HCT116 (cell line): ENCODE results near the gene TOPBP1. TPM values are rescaled to one million over a fixed set of nuclear protein-coding genes. Genes with fewer than 3 reads are reported as not detected.

ENCODE experiments used
- ATAC-seq: fragments of 200-7000 bp; cut with Tn5 transposase; 2 replicates; pipeline ENCODE4 v1.9.1; 2020; ENCODE audit warnings: mild to moderate bottlenecking, moderate library complexity
- BruUV-seq: library from RNA; stranded (reverse); fragments of 400-500 nt; replicated peaks from 2 replicates; lab custom pipeline; 2021; lab: Mats Ljungman, UMichigan
- CTCF ChIA-PET: fragments of 300-600 bp; sonication (Branson Sonifier 250); formaldehyde crosslinking; loops from one replicate; lab custom pipeline; 2021; ENCODE audit warnings: antibody characterized with exemption; lab: Charles Lee
- POLR2A ChIA-PET: fragments of 300-600, 350-600 bp; sonication (Branson Sonifier 250); formaldehyde crosslinking; loops from one replicate; lab custom pipeline; 2021; ENCODE audit warnings: antibody characterized with exemption; lab: Charles Lee
- RAD21 ChIA-PET, 2 experiments: fragments of 300-600 bp; sonication (Branson Sonifier 250); formaldehyde crosslinking; loops; one replicate each; lab custom pipeline; 2023; ENCODE audit warnings: low total read pairs in 2 of 2; ENCODE audit not compliant: uncharacterized antibody in 2 of 2, unreplicated experiment in 2 of 2, low non-redundant PET in 1 of 2; lab: Charles Lee
- DNase-seq: peaks from one replicate; pipeline ENCODE4 v3.0.0-alpha.2; 2010; ENCODE audit warnings: low read depth, low spot score
- H2AFZ ChIP-seq: fragments of 200-600 bp; shearing (Covaris generic), sonication (generic); 2 replicates; pipeline ENCODE4 v1.6.1; 2017; ENCODE audit warnings: low read depth, mixed run types, mixed read lengths, antibody characterized with exemption, low read length; ENCODE audit not compliant: poor library complexity, severe bottlenecking
- H3K27ac ChIP-seq: 2 replicates; pipeline ENCODE4 v1.5.1; 2012; ENCODE audit warnings: low read depth, low read length
- H3K27me3 ChIP-seq: fragments of 200-600 bp; sonication (generic); 2 replicates; pipeline ENCODE4 v1.6.1; 2016; ENCODE audit warnings: mixed run types, low read length, mixed read lengths; ENCODE audit not compliant: insufficient read depth
- H3K36me3 ChIP-seq, 2 experiments: fragments of 200-500 bp in 1 of 2; fragments of 200-600 bp in 1 of 2; sonication (Bioruptor generic) in 1 of 2; sonication (generic) in 1 of 2; 2 replicates each; pipeline versions ENCODE4 v1.5.1 to v1.6.1; 2014 to 2016; ENCODE audit warnings: low read length in 2 of 2, inconsistent platforms in 1 of 2, mixed read lengths in 1 of 2, mixed run types in 1 of 2; ENCODE audit not compliant: insufficient read depth in 2 of 2, control insufficient read depth in 1 of 2
- H3K4me1 ChIP-seq, 2 experiments: fragments of 200-600 bp in 1 of 2; sonication (generic) in 1 of 2; 2 replicates each; pipeline versions ENCODE4 v1.5.1 to v1.6.1; 2012 to 2017; ENCODE audit warnings: low read length in 2 of 2, inconsistent platforms in 1 of 2, mild to moderate bottlenecking in 1 of 2, mixed read lengths in 1 of 2, mixed run types in 1 of 2, moderate library complexity in 1 of 2; ENCODE audit not compliant: insufficient read depth in 2 of 2, control insufficient read depth in 1 of 2
- H3K4me2 ChIP-seq: fragments of 200-600 bp; sonication (generic); 2 replicates; pipeline ENCODE4 v1.6.1; 2017; ENCODE audit warnings: mixed run types, low read length, mixed read lengths
- H3K4me3 ChIP-seq, 2 experiments: fragments of 200-600 bp in 1 of 2; sonication (generic) in 1 of 2; replicated peaks in 1 of 2; 2 replicates each; pipeline ENCODE4 v1.5.1; 2011 to 2016; ENCODE audit warnings: low read length in 2 of 2, control low read depth in 1 of 2, low read depth in 1 of 2, mild to moderate bottlenecking in 1 of 2, mixed read lengths in 1 of 2, mixed run types in 1 of 2
- H3K79me2 ChIP-seq: fragments of 200-600 bp; sonication (generic); 2 replicates; pipeline ENCODE4 v1.6.1; 2017; ENCODE audit warnings: mild to moderate bottlenecking, mixed run types, low read length, moderate library complexity, mixed read lengths; ENCODE audit not compliant: insufficient read depth
- H3K9ac ChIP-seq: fragments of 200-600 bp; sonication (generic); 2 replicates; pipeline ENCODE4 v1.6.1; 2016; ENCODE audit warnings: low read length, mixed read lengths
- H3K9me2 ChIP-seq: fragments of 200-600 bp; sonication (generic), shearing (Covaris generic); 2 replicates; pipeline ENCODE4 v1.6.1; 2017; ENCODE audit warnings: mixed run types, mild to moderate bottlenecking, moderate library complexity; ENCODE audit not compliant: insufficient read depth
- H3K9me3 ChIP-seq, 2 experiments: fragments of 200-500 bp in 1 of 2; fragments of 200-600 bp in 1 of 2; sonication (Bioruptor generic) in 1 of 2; sonication (generic) in 1 of 2; 2 replicates each; pipeline ENCODE4 v1.6.1; 2014 to 2017; ENCODE audit warnings: low read length in 2 of 2, mixed read lengths in 2 of 2, inconsistent platforms in 1 of 2, low read depth in 1 of 2, mild to moderate bottlenecking in 1 of 2, mixed run types in 1 of 2, moderate library complexity in 1 of 2; ENCODE audit not compliant: control insufficient read depth in 1 of 2, insufficient read depth in 1 of 2
- H4K20me1 ChIP-seq: fragments of 200-600 bp; sonication (generic), shearing (Covaris generic); 2 replicates; pipeline ENCODE4 v1.6.1; 2017; ENCODE audit warnings: mixed run types, mild to moderate bottlenecking, moderate library complexity; ENCODE audit not compliant: insufficient read depth
- CEBPB ChIP-seq: IDR thresholded peaks from 2 replicates; pipeline ENCODE4 v1.6.1; 2012; ENCODE audit warnings: low read depth
- EGR1 ChIP-seq: IDR thresholded peaks from 2 replicates; pipeline ENCODE4 v1.6.1; 2012; ENCODE audit warnings: low read depth
- EZH2 ChIP-seq: fragments of 200-600 bp; sonication (generic); IDR thresholded peaks from 2 replicates; pipeline ENCODE4 v1.6.1; 2017; ENCODE audit warnings: antibody characterized with exemption, mixed run types
- EZH2phosphoT487 ChIP-seq: fragments of 200-600 bp; IDR thresholded peaks from 2 replicates; pipeline ENCODE4 v1.6.1; 2018; ENCODE audit warnings: antibody characterized with exemption, borderline replicate concordance
- JUND ChIP-seq: IDR thresholded peaks from 2 replicates; pipeline ENCODE4 v1.6.1; 2012
- POLR2A ChIP-seq: IDR thresholded peaks from 2 replicates; pipeline ENCODE4 v1.7.0; 2011; ENCODE audit warnings: borderline replicate concordance; ENCODE audit not compliant: insufficient read depth, insufficient read length; ENCODE audit errors: extremely low read depth
- POLR2AphosphoS5 ChIP-seq: IDR thresholded peaks from 2 replicates; pipeline ENCODE4 v1.6.1; 2011; ENCODE audit warnings: mild to moderate bottlenecking, low read depth, low read length, moderate library complexity
- RAD21 ChIP-seq: IDR thresholded peaks from 2 replicates; pipeline ENCODE4 v1.6.1; 2012; ENCODE audit warnings: low read depth, mild to moderate bottlenecking
- REST ChIP-seq: IDR thresholded peaks from 2 replicates; pipeline ENCODE4 v1.6.1; 2012; ENCODE audit warnings: low read depth
- SP1 ChIP-seq: IDR thresholded peaks from 2 replicates; pipeline ENCODE4 v1.6.1; 2012; ENCODE audit warnings: low read depth
- SRF ChIP-seq: IDR thresholded peaks from 2 replicates; pipeline ENCODE4 v1.6.1; 2012; ENCODE audit warnings: low read depth
- YY1 ChIP-seq: IDR thresholded peaks from 2 replicates; pipeline ENCODE4 v1.6.1; 2011; ENCODE audit warnings: low read length, low read depth, moderate library complexity, mild to moderate bottlenecking; ENCODE audit not compliant: insufficient replicate concordance; ENCODE audit errors: extremely low read depth
- ZFX ChIP-seq: fragments of 450-650 bp; IDR thresholded peaks from 2 replicates; pipeline ENCODE4 v1.6.1; 2017
- intact Hi-C: fragments of 100-400 bp; cut with micrococcal nuclease; formaldehyde crosslinking; loops from 2 replicates; pipeline ENCODE4 v1.10.0; 2022
- total RNA-seq: library from RNA; stranded (reverse); gene quantifications from one replicate; pipeline ENCODE4 v1.2.1, GENCODE V29; 2021; ENCODE audit not compliant: unreplicated experiment

TOPBP1 gene
- total RNA-seq, 1 experiment from 2014 or later: 42.2 TPM

GRCh38 chr3:133673746-133674145, 12.0 kb upstream of the TOPBP1 start:
- Histone ChIP-seq H3K9me3 (no peaks in the 10 kb centered on the region), H3K9ac (no peak overlapping the region), H3K36me3 (no peaks in the 10 kb centered on the region), H3K4me1 (no peaks in the 10 kb centered on the region), H3K79me2 (no peaks in the 10 kb centered on the region), H3K4me3 (no peak overlapping the region), H3K4me2 (no peak overlapping the region), H2AFZ (no peak overlapping the region), H4K20me1 (no peaks in the 10 kb centered on the region), H3K9me2 (no peaks in the 10 kb centered on the region), H3K27me3 (no peaks in the 10 kb centered on the region), H3K27ac (no peak overlapping the region)
- ATAC-seq: no peak
- DNase-seq: no peak
- RAD21 ChIA-PET: no interaction called here
- POLR2A ChIA-PET: no interaction called here
- TF ChIP-seq SRF (no peak), POLR2AphosphoS5 (no peak), POLR2A (no peak), EZH2phosphoT487 (no peak), ZFX (no peak), JUND (no peak), CEBPB (no peak), RAD21 (no peak), SP1 (no peak), EGR1 (no peak), REST (no peak), YY1 (no peak), EZH2 (no peak)
- CTCF ChIA-PET: no interaction called here
- no TSS peak for BruUV-seq
- intact Hi-C loops: no loop called here
